Astrocyte (in vitro differentiated cells and primary cell): ENCODE data around the gene LCAT. TPM values are rescaled to one million over a fixed set of nuclear protein-coding genes. Genes with fewer than 3 reads are reported as not detected.
A peak's percentile ranks its signal among the peaks of the same experiment; 100 is the strongest.

Source experiments
- DNase-seq: peaks from one replicate; pipeline ENCODE4 v3.0.0-alpha.2; 2010; ENCODE audit warnings: low read depth
- FAIRE-seq: peaks from 2 replicates; lab custom pipeline; 2011; peaks lifted over from hg19 to GRCh38; lab: Jason Lieb, UNC
- H2AFZ ChIP-seq: 2 replicates; pipeline ENCODE4 v1.6.0; 2012; ENCODE audit warnings: low read depth, low read length, inconsistent platforms
- H3K27ac ChIP-seq: 2 replicates; pipeline ENCODE4 v1.5.1; 2011; ENCODE audit warnings: low read depth, low read length, inconsistent platforms
- H3K27me3 ChIP-seq: 2 replicates; pipeline ENCODE4 v1.6.0; 2011; ENCODE audit warnings: low read length, inconsistent platforms; ENCODE audit not compliant: insufficient read depth
- H3K36me3 ChIP-seq: 2 replicates; pipeline ENCODE4 v1.5.1; 2011; ENCODE audit warnings: low read length, inconsistent platforms; ENCODE audit not compliant: insufficient read depth
- H3K4me1 ChIP-seq: 2 replicates; pipeline ENCODE4 v1.5.1; 2011; ENCODE audit warnings: low read length, inconsistent platforms; ENCODE audit not compliant: insufficient read depth
- H3K4me2 ChIP-seq: 2 replicates; pipeline ENCODE4 v1.6.0; 2012; ENCODE audit warnings: low read length, inconsistent platforms
- H3K4me3 ChIP-seq: 2 replicates; pipeline ENCODE4 v1.5.1; 2011; ENCODE audit warnings: low read depth, mild to moderate bottlenecking, low read length, inconsistent platforms; ENCODE audit not compliant: insufficient read depth
- H3K79me2 ChIP-seq: 2 replicates; pipeline ENCODE4 v1.6.0; 2012; ENCODE audit warnings: mild to moderate bottlenecking, low read length, inconsistent platforms; ENCODE audit not compliant: insufficient read depth
- H3K9ac ChIP-seq: 2 replicates; pipeline ENCODE4 v1.6.0; 2012; ENCODE audit warnings: mild to moderate bottlenecking, low read length, inconsistent platforms
- H3K9me3 ChIP-seq: 2 replicates; pipeline ENCODE4 v1.5.1; 2012; ENCODE audit warnings: low read depth, mild to moderate bottlenecking, low read length, inconsistent platforms; ENCODE audit not compliant: insufficient read depth
- H4K20me1 ChIP-seq: 2 replicates; pipeline ENCODE4 v1.6.0; 2012; ENCODE audit warnings: low read length, inconsistent platforms; ENCODE audit not compliant: insufficient read depth
- H3K27ac Mint-ChIP-seq: one replicate; pipeline ENCODE4 v1.8.0; 2021; ENCODE audit warnings: mild to moderate bottlenecking, mixed read lengths; ENCODE audit not compliant: unreplicated experiment
- H3K27me3 Mint-ChIP-seq: one replicate; pipeline ENCODE4 v1.8.0; 2021; ENCODE audit warnings: low read depth, mixed read lengths; ENCODE audit not compliant: unreplicated experiment
- H3K36me3 Mint-ChIP-seq: one replicate; pipeline ENCODE4 v1.8.0; 2021; ENCODE audit warnings: low read depth, mixed read lengths; ENCODE audit not compliant: unreplicated experiment
- H3K4me1 Mint-ChIP-seq: one replicate; pipeline ENCODE4 v1.8.0; 2021; ENCODE audit warnings: low read depth, mixed read lengths; ENCODE audit not compliant: unreplicated experiment
- H3K4me3 Mint-ChIP-seq: one replicate; pipeline ENCODE4 v1.8.0; 2021; ENCODE audit warnings: mild to moderate bottlenecking, moderate library complexity, mixed read lengths; ENCODE audit not compliant: unreplicated experiment
- H3K9me3 Mint-ChIP-seq: one replicate; pipeline ENCODE4 v1.8.0; 2021; ENCODE audit warnings: mild to moderate bottlenecking, mixed read lengths; ENCODE audit not compliant: unreplicated experiment
- CTCF ChIP-seq: IDR thresholded peaks from 2 replicates; pipeline ENCODE4 v1.5.1; 2011; ENCODE audit warnings: low read depth, mild to moderate bottlenecking, inconsistent platforms, low read length, moderate library complexity; ENCODE audit not compliant: insufficient read depth
- EZH2 ChIP-seq: IDR thresholded peaks from 2 replicates; pipeline ENCODE4 v1.6.1; 2012; ENCODE audit warnings: mild to moderate bottlenecking, low read length, inconsistent platforms; ENCODE audit not compliant: insufficient read depth
- total RNA-seq: library from RNA; stranded (reverse); gene quantifications from 2 replicates; pipeline ENCODE4 v1.2.1, GENCODE V29; 2021

LCAT gene
- total RNA-seq, 1 donor from 2014 or later = 37.9 TPM

GRCh38 chr16:67932462-67932840 lies 11.5 kb downstream of the LCAT start:
- Histone ChIP-seq H3K4me3 (no peak overlapping the region), H2AFZ (no peak overlapping the region), H3K4me2 (no peak overlapping the region), H3K4me1 (peaks cover 21% of the 10 kb centered on the region), H3K36me3 (peaks cover 3% of the 10 kb centered on the region), H3K27me3 (no peaks in the 10 kb centered on the region), H3K9ac (no peak overlapping the region), H3K79me2 (peaks cover 6% of the 10 kb centered on the region), H3K9me3 (no peaks in the 10 kb centered on the region), H3K27ac (no peak overlapping the region), H4K20me1 (peaks cover 24% of the 10 kb centered on the region)
- no peaks in the 10 kb centered on the region for H3K27me3 Mint-ChIP-seq
- peak overlapping the region; percentile 8 for H3K4me3 Mint-ChIP-seq
- TF ChIP-seq CTCF (no peak), EZH2 (no peak)
- peaks cover 15% of the 10 kb centered on the region for H3K4me1 Mint-ChIP-seq
- H3K27ac Mint-ChIP-seq = peak overlapping the region; percentile 53
- H3K36me3 Mint-ChIP-seq = peaks cover 19% of the 10 kb centered on the region
- FAIRE-seq (no peak), DNase-seq (no peak)
- H3K9me3 Mint-ChIP-seq = no peaks in the 10 kb centered on the region

- Histone ChIP-seq H3K27me3 (no peaks in the 10 kb centered on the region), H3K9ac (no peak within 1 kb of the TSS), H2AFZ (no peak within 1 kb of the TSS), H4K20me1 (peaks cover 30% of the 10 kb centered on the region), H3K36me3 (peaks cover 3% of the 10 kb centered on the region), H3K4me3 (no peak within 1 kb of the TSS), H3K79me2 (no peaks in the 10 kb centered on the region), H3K4me1 (peaks cover 16% of the 10 kb centered on the region), H3K27ac (no peak within 1 kb of the TSS), H3K4me2 (no peak within 1 kb of the TSS), H3K9me3 (no peaks in the 10 kb centered on the region)
- Mint-ChIP-seq H3K36me3 (peaks cover 19% of the 10 kb centered on the region), H3K4me1 (peaks cover 10% of the 10 kb centered on the region), H3K9me3 (no peaks in the 10 kb centered on the region), H3K27me3 (no peaks in the 10 kb centered on the region), H3K4me3 (peak within 1 kb of the TSS; percentile 8), H3K27ac (peak within 1 kb of the TSS; percentile 53)
- FAIRE-seq = no peak
- DNase-seq = no peak
- TF ChIP-seq EZH2 (no peak), CTCF (peak; percentile 14)
Measured at GRCh38 chr16:67931712-67932461, 12.0 kb downstream of the LCAT start, which contains the start of gene CTRL. TSS of gene CTRL (minus strand) at chr16:67931862. CDS start at chr16:67931852, 10 bp downstream.

GRCh38 chr16:67930678-67931211 lies 13.2 kb downstream of the LCAT start:
- no peak overlapping the region for H2AFZ ChIP-seq
- H3K79me2 ChIP-seq = no peaks in the 10 kb centered on the region
- Mint-ChIP-seq H3K27ac (no peak overlapping the region), H3K4me1 (peaks cover 9% of the 10 kb centered on the region), H3K4me3 (no peak overlapping the region), H3K9me3 (no peaks in the 10 kb centered on the region), H3K27me3 (no peaks in the 10 kb centered on the region), H3K36me3 (peaks cover 22% of the 10 kb centered on the region)
- H3K4me3 ChIP-seq = no peak overlapping the region
- H3K36me3 ChIP-seq = peaks cover 3% of the 10 kb centered on the region
- H3K4me1 ChIP-seq = peaks cover 14% of the 10 kb centered on the region
- H3K4me2 ChIP-seq = no peak overlapping the region
- FAIRE-seq = no peak
- H4K20me1 ChIP-seq = peaks cover 41% of the 10 kb centered on the region
- TF ChIP-seq EZH2 = no peak
- TF ChIP-seq CTCF = no peak
- H3K27me3 ChIP-seq = no peaks in the 10 kb centered on the region
- no peak overlapping the region for H3K9ac ChIP-seq
- H3K9me3 ChIP-seq = no peaks in the 10 kb centered on the region
- DNase-seq = no peak
- H3K27ac ChIP-seq = no peak overlapping the region
